Stimulated activated CD4-positive, alpha-beta T cell treated with anti-CD3 and anti-CD28 coated beads, Interleukin-1b, Interleukin-23, amount 100 ng/mL, for 48 hours (primary cell): Measurements from ENCODE around the gene FSD1L.

Experiments used
- DNase-seq: peaks from one replicate; pipeline ENCODE4 v3.0.0-alpha.2; 2020

The FSD1L gene

GRCh38 chr9:105447814-105448812, at the start of gene FSD1L:
Gene FSD1L (plus strand): TSS chr9:105448034. CDS start chr9:105448221, 187 bp downstream.
- peak; percentile 85 for DNase-seq

- no peak for DNase-seq
These were observed 48.7 kb upstream of the FSD1L start for GRCh38 chr9:105399117-105399516.

GRCh38 chr9:105401651-105402050, 46.2 kb upstream of the FSD1L start:
- DNase-seq, result no peak

- no peak for DNase-seq
These were observed 44.1 kb upstream of the FSD1L start for GRCh38 chr9:105403552-105404248.

GRCh38 chr9:105405514-105406131, 42.2 kb upstream of the FSD1L start:
- peak; percentile 64 for DNase-seq

- no peak for DNase-seq
These were observed 41.5 kb upstream of the FSD1L start for GRCh38 chr9:105406369-105406768.

- no peak for DNase-seq
These were observed 34.3 kb upstream of the FSD1L start for GRCh38 chr9:105413525-105413924.

GRCh38 chr9:105414947-105415661, 32.7 kb upstream of the FSD1L start:
- peak; percentile 41 for DNase-seq

- DNase-seq, result no peak
These were observed 32.2 kb upstream of the FSD1L start for GRCh38 chr9:105415662-105415980.

- DNase-seq, result no peak
These were observed 31.0 kb upstream of the FSD1L start for GRCh38 chr9:105416840-105417239.

- DNase-seq, result no peak
These were observed 29.0 kb upstream of the FSD1L start for GRCh38 chr9:105418588-105419500.

GRCh38 chr9:105419816-105420597, 27.8 kb upstream of the FSD1L start:
- DNase-seq, result no peak

- no peak for DNase-seq
These were observed 26.7 kb upstream of the FSD1L start for GRCh38 chr9:105421154-105421553.

GRCh38 chr9:105421864-105422263, 26.0 kb upstream of the FSD1L start:
- no peak for DNase-seq

GRCh38 chr9:105425816-105426433, 21.9 kb upstream of the FSD1L start:
- no peak for DNase-seq

GRCh38 chr9:105426657-105427056, 21.2 kb upstream of the FSD1L start:
- no peak for DNase-seq

GRCh38 chr9:105431424-105432246, 16.2 kb upstream of the FSD1L start:
- DNase-seq, result no peak

- DNase-seq, result no peak
These were observed 15.5 kb upstream of the FSD1L start for GRCh38 chr9:105432247-105432842.

GRCh38 chr9:105435453-105435852, 12.4 kb upstream of the FSD1L start:
- no peak for DNase-seq
